ENCODE measurements around the gene KRT32.

The KRT32 gene

DNA sequence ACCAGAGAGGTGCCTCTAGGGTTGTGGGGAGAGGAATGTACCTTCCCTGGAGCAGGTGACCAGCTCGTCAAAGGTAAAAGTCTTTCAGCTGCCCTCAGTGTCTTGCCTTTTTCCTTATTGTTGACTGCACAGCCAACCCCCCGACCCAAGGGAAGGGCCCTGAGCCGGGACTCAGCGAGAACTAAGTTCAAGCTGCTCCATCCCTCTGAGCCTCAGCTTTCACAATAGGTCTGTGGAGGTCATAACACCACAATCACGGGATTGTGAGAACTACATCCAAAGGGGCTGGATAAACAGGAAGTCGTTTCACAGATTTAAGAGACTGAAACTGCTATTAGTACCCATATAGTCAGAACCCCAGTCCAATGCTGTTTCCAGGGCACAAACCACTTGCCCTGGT lies 25.2 kb upstream of the KRT32 start:
- DNase-seq, result no peak

DNA sequence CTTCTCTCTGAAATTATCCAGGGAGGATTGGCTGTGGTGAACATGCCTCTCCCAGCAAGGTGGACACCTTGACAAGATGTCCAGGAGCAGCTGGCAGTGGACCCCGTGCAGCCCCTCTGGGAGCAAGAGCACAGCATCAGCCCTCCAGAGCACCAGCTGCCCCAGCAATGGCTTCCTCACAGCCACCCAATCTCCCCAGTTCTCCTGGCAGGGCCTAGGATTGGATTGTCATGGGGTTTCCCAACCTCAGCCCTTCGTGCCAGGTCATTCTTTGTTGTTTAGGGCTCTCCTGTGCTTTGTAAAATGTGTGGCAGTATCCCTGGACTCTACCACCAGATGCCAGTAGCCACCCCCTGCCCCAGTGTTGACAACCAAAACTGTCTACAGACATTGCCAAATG lies 24.3 kb upstream of the KRT32 start:
- no peak for DNase-seq

DNA sequence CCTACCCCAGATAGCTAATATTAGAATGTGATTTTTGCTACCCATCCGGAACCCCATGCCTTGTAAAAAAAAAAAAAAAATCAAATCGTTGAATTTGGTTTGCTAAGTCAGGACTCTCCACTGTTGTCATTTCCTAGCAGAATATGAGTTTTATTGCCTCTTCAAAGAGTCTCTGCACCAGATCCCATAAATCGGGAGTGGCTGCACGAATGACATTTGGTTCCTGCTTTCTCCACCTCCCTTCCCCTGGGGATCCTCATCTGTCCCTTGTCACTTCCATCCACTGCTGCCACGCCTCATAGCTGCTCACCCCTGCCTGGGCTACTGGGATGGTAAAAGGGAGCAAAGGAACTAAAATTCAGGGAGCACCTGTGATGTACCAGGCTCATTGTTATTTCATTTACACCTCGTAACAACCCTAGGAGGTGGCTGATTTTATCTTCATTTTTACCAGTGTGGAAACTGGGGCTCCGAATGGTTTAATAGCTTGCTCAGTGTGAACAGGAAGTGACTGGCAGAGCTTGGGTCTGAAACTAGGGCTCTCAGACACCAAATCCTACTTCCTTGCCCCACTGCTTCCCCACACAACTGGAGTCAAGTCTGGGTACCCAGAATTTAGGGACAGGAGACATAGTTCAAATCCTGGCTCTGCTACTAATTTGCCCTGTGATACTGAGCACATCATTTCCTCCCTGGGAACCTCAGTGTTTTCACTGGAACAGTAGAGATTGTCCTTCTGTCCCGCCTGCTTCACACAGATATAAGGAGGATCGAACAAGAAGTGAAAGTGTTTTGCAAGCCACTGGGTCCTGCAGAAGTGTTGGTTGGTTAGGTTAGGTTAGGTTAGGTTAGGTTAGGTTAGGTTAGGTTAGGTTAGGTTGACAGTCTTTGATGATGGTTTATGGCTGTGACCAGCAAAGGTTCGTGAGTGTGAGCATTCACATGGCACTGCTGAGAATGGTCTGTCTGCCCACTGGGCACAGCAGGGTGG lies 23.1 kb upstream of the KRT32 start:
- DNase-seq, result no peak

DNA sequence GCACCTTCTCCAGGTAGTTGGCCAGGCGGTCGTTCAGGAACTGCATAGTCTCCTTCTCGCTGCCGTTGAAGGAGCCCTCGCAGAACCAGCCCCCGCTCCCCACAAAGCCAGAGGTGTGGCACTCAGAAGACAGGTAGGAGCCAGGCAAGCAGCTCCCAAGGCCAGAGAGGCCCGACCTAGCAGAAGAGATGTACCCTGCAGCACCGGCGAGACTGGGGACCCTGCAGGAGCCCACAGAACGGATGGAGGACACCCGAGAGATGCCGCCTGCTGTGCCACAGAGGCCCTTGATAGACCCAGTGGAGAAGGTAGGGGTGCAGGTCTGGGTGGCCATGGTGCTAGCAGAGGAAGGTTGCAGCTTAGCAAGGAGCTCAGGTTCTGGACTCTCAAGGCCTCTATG lies 22.3 kb upstream of the KRT32 start, which contains the start of gene KRT36:
Gene KRT36 (minus strand): TSS at position 380 of the 400 bp plus-strand sequence. CDS start 46 bp downstream, at position 334.
- no peak for DNase-seq

DNA sequence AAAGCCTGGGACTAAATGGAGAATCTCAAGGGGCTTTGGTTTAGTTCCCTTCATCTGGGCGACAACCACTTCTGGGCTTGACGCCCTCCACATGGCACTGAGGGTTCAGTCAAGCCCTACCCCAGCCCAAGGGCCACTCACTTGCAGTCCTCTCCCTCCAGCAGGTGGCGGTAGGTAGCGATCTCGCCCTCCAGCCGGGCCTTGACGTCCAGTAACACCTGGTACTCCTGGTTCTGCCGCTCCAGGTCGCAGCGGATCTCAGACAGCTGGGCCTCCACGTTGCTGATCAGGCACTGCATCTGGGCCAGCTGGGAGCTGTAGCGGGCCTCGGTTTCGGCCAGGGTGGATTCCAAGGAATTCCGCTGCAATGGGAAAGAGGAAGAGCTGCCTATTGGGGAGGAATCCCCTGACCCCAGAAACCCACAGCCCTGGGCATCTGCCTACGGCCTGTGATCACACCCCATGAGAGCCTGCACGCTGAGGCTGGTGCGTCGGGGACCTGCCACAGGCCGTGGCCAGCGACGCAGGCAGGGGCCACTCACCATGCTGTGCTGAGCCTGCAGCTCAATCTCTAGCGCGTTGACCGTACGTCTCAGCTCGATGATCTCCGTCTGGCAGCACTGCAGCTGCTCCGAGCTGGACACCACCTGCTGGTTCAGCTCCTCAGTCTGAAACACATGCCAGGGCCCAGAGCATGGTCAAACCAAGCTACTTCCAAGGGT lies 19.8 kb upstream of the KRT32 start:
- no peak for DNase-seq

DNA sequence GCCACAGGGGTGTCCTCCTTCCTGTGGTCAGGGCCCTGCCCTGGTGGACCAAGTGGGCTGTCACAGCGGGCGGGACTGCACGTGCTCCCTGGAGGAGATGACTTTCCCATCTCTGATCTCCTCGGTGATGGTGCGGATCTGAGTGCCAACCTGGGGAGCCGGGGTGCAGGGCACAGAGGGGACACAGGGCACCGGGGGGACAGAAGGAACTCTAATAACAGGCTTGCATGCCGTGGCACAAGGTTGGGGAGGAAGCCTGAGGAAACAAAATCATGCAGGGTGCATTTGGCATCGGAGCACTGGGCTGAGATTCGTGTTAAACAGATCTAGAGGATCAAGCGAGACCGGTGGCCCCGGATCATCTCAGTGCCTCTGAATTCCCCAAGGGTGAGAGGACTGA lies 19.1 kb upstream of the KRT32 start:
- no peak for DNase-seq

DNA sequence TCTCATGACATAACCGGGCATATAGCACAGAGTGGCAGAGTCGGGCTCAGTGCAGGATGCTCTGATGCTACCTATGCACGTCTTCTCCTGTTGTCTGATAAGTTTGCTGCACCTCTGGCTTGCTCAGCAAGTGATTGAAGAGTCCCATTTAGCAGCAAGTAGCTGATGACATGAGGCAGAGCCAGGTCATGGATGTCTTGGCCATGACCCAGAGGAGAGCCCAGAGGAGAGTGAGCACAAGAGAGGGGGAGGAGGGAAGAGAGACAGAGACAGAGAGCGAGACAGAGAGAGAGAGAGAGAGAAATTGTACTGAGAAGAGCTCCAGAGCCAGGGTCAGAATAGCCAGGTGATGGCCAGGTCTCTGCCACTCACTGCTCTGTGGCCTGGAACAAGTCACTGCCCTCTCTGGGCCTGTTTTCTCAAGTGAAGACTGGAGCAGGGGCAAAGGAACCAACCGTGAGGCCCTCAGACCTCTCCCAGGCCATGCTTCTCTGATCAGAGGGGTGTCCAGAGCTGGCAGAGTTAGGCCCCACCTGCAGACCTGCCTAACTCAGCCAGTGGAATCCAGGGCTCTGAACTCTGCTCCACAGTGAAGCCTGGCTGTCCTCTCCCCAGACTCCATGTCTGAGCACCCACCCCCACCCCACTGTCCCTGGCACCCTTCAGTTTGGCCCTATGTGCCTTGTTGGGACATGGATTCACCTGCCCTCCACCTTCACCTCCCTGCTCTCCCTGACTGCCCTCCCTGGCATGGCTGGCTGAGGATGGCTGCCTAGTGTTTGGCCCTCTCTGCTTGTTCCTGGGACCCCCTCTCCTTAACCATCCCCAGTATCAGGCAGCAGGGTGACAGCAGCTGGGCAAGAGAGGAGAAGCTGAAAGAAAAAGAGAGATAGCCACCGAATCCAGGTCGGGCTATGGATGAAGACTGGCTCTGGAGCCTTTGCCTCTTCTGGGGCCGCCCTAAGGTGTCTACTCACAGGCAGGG lies 18.0 kb upstream of the KRT32 start:
- DNase-seq, result no peak

DNA sequence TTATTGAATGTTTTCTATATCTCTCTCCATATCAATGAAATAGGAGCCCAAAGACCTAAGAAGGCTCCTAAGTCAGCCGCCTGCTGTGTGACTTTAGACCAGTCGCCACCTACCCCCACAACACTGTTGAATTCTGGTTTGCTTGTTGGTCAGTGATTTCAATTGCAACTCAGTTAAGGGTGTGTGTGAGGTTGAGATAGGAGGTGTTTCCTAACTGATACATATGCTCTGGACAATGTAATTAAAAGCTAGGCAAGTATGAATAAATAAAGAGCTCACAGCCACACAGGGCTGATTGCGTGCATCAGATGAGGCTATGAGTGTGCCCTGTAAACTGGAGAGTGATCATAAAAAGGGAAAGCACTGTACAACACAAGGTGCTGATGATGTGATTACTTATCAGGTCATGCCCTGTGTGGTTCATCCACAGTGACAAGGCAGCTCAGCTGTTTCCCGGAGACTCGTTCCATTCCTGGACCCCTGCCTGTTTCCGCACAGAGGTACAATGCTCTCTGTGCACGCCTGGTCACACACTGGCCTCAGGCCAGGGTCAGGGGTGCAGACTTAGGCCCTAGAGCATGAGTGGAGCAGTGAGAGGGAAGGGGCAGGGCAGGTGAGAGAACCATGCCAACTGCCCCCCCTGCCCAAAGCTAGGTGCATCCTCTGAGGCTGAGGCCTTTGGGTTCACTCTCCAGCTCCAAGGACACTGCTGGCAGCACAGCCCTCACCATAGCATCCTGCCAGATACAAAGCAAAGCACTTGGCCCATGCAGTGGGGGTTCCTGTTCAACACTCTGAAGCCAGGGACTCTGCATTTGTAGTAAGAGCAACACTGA lies 17.0 kb upstream of the KRT32 start:
- DNase-seq, result no peak

DNA sequence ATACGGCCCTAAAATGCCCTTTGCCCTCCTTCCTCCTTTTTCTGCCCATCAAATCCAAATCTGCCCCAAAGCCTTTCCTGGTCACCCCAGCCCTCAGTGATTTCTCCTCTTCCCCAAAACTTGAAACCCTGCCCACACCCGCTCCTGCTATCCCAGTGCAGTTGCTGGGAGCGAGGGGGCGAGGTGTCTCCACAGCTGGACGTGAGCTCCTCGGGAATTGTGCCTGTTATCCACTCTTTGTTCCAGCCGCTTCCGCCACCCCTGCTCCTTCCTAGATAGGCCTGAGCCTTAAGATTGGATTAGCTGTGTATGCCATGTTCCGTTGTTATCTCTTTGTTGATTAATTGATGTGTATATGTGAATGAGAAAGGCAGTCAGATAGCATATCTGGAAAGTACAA lies 16.3 kb upstream of the KRT32 start:
- no peak for DNase-seq

DNA sequence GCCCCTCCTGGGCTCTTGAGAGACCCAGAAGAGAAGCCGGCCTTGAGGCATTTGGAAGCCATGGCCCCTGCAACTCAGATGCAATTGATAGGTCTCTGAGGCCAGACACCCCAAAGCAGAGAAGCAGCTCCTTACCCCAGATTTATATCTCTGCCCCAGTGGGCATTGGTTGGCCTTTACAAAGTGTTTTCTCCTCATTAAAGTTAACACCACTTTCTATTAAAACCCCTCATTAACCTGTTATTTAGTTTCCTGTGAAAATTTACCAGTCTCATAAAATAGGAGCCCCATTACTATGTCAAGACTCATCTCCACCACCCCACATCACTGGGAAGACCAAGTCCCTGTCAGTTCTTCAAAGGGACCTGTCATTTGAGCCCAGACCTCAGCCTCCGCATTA lies 13.8 kb upstream of the KRT32 start, which contains the start of gene KRT35:
Gene KRT35 (minus strand): TSS at position 116 of the 400 bp plus-strand sequence. CDS start 54 bp downstream, at position 62.
- no peak for DNase-seq

DNA sequence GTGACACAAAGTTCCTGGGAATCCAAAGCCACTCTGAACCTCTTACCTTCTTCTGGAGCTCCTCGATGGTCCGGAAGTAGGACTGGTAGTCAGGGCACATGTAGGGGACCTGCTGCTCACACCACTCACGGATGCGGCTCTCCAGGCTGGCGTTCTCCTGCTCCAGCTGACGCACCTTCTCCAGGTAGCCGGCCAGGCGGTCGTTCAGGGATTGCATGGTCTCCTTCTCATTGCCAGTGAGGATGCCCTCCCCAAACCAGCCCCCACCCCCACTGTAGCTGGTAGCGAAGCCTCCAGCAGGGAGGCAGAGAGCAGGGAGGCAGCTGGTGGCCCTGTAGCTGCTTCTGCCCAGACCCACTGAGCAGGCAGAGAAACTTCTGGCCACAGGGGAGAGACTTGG lies 13.4 kb upstream of the KRT32 start:
- no peak for DNase-seq

DNA sequence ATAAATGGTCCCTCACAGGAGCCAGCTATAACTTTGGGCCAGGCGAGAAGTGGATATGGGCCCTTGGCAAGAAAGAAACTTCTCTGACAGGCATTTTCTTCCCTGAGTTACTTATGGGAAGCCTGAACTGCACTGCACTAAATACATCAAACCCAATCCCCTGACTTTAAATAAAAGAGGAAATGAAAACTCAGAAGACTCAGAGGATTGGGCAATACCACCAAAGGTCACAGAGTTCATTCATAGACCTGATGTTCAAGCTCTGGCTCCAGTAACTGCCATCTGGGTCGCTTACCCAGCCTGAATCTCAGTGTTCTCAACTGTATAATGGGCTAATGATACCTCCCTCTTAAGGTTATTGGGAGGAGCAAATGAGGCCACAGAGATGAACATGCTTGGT lies 12.9 kb upstream of the KRT32 start:
- no peak for DNase-seq

DNA sequence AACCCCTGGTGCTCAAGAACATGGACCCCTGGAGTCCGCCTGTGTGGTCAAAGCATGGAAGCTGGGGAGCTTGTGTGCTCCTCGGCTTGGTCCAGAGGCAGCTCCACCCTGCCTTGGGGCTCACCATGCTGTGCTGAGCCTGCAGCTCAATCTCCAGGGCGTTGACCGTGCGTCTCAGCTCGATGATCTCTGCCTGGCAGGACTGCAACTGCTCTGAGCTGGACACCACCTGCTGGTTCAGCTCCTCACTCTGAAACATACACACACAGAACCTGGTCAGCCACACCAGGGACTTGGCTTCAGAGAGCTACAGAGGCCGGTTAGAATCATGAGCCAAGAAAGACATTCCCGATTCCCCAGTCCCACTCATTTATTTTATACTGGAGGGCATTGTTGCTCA lies 11.1 kb upstream of the KRT32 start:
- DNase-seq, result no peak

DNA sequence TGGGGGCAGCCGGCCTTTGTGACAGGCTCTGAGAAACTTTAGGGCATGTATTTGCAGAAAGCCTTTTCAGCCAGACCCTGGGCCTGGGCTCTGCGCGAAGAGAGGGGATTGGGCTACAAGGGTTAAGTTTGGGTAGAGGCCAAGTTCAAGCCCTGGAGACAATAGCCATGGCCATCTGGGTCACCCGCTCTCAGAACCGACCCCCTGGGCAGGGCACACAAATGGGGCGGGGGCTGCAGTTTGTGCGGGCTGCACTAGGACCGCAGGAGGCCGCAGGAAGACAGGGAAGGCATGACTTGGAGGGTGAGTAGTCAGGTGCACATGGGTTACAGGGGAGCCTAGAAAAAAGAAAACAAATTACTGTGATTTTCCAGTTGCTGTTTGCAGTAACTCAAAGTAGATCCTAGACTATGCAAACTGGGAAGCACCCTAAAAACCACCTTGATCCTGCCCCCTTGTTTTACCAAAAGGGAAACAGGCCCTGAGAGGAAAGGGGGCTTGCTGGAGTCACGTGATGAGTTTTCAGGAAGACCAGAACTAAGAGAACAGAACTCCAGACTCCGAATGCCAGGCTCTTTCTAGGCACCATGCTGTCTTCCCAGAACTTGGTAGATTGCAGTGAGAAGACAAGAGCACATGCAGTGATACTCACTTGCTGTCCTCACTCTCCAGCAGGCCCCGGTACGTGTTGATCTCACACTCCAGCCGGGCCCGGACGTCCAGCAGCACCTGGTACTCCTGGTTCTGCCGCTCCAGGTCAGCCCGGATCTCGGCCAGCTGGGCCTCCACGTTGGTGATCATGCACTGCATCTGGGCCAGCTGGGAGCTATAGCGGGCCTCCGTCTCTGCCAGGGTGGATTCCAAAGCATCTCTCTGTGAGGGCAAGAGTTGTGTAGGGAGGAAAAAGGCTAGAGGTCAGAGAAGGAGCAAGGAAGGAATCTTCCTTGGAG lies 10.0 kb upstream of the KRT32 start:
- DNase-seq, result no peak

DNA sequence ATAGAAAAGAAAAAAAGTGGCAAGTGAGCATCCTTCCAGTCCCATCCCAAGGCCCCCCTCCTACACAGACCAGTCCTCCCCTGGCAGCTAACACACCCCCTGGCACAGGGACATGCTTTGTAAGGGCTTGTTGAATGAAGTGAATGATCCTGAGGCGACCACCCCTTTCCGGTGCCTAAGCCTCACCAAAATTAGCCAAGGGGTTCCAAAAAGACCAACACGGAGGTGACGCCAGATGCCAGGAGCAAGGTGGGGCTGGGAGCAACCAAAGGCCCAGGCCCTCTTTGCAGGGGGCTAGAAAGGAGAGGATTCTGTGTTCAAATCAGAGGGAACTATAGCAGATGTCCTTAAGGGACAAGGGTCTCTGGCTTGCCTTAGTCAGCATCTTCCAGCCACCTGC lies 8.2 kb upstream of the KRT32 start:
- no peak for DNase-seq

DNA sequence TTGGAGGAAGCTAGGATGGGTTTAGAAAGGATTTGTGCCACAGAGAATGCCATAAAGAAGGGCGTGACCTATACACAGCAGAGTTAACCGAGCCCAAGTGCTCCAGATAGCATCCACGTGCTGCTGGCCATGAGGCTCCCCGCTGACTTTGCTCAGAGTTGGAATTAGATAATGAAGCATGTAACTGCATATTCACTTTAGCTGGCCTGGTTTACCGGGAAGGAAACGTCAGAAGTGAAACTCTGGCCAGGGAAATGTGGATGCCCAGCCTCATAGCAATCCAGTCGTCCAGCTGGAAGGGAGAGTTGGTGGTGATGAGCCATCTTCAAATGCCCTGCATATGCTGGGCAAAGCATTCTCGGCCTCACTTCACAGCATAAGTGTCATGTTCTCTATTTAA lies 7.7 kb upstream of the KRT32 start:
- DNase-seq, result no peak

DNA sequence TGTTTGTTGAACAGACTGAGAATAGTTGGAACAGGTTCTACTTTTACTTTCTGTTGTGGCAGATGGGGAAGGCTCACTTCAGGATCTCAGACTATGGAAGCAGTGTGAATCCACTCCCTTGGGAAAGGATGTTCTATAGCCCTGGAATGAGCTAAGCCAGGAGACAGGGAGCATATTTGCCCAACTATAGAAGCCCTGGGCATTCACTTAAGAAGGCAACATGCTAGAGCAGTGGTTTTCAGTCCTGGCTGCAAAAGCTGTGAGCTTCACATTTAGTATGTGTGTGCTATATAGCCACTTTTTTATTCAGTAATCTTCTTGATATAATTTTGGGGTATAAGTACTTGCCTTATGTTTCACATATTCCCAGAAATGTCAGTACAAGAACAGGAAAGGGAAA lies 1.2 kb upstream of the KRT32 start:
- no peak for DNase-seq

DNA sequence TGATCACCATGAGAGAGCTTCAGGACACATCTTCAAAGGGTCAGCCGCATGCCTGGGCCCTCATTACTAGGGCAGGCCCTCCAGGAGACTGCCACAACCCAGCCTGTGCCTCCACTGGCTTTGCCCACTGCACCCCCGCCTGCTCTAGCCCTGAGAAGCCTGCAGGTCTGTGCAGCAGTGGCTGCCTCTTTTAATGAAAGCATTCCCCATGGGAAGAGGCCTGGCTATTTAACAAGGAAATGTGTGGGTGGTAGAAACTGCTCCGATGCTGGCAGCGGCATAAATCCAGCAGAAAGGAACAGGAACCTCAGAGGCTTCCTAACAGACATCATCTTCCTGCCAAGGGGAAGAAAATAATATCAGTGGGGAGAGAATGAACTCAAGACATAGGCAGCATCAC lies 375 bp upstream of the KRT32 start:
- no peak for DNase-seq

DNA sequence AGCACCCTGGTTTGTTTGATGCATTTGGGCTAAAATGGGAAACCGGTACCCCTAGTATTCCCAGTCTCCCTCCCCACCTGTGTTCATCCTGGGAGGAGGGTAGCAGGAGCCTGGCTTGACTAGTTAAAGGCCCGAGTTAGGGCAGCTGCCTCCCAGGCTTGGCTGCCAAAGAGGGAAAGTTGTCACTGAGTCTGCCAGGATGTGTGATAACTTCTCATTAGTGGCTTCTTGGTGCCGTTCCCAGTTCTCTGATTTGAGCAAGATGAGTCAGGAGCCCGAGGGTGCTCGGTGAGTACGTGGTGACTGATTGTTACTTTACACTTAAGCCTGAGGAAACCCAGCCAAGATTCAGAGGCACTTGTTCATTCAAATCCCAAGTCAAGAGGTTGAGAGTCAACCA lies 2.5 kb downstream of the KRT32 start:
- peak; percentile 47 for DNase-seq

DNA sequence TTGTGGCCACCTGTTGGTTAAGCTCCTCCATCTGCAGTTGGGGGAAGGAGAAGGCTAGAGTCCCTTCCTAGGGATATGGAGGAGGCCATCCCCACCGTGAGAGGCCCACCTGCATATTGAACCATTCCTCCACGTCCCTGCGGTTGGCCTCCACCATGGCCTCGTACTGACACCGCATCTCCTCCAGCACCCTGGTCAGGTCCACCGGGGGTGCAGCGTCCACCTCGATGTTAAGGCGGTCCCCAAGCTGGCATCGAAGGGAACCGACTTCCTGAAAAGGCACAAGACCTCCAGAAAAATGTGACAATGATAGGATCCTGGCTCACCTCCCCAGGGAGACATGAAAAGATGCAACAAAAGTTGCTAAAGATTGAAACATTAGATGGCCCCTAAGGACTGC lies 3.0 kb downstream of the KRT32 start:
- DNase-seq, result no peak

DNA sequence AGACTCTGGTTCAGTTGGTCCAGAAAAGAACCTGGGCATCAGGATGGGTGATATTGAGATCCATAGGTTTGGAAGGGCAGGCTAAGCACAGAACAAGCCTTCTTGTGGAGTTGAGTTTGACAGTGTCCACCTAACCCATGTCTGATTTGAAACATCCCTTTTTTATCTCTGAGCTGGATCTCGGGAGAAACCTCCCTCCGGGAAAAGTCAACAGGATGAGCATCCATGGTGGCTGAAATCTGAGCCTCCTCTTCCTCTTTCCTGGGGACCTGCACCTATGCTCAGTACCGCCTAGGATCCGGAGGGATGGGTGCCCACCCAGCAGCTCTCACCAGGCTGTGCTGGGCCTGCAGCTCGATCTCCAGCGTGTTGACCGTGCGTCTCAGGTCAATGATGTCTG lies 3.4 kb downstream of the KRT32 start:
- DNase-seq, result no peak
